Adipose tissue (tissue), 3 donors: ENCODE results near the gene HPN. TPM values are rescaled to one million over a fixed set of nuclear protein-coding genes. Genes with fewer than 3 reads are reported as not detected.
"Not testable (repeated sequence)": the region's sequence is repeated elsewhere in the genome, so short reads cannot be mapped to it uniquely, and the experiment has no call there.

Source experiments
- H3K27ac ChIP-seq: one replicate; pipeline ENCODE4 v1.5.1; 2013; ENCODE audit warnings: low read depth, low read length
- WGBS, 3 donors: extraction: QIAGEN DNeasy Blood & Tissue Kit; methylation state at CpG; one replicate each; pipeline ENCODE4 v1.1.7; 2013; 5-methylcytosine and 5-hydroxymethylcytosine counted together
- polyA plus RNA-seq, 3 donors: library from polyadenylated mRNA; stranded (reverse); fragments of 200-250 nt; gene quantifications; one replicate each; pipeline ENCODE4 v1.2.3, GENCODE V29; 2013
- donor health status: healthy with polysubstance abuse.
- donor health status: Bipolar disorder and iron deficiency.
- donor health status: healthy.

The HPN gene
- polyA plus RNA-seq, 3 donors, result 1.5 to 141 (median 5.4) TPM

- 93 to 94% (median 93%) methylated on average over 5 of the region's 5 CpGs for whole genome bisulfite sequencing, 3 donors
- no peak overlapping the region for H3K27ac ChIP-seq
Measured at GRCh38 chr19:35006999-35007365, 34.5 kb upstream of the HPN start.

GRCh38 chr19:35007427-35007826, 34.1 kb upstream of the HPN start:
- H3K27ac ChIP-seq, result not testable (repeated sequence)
- 96 to 98% (median 98%) methylated on average over 8 of the region's 8 CpGs for WGBS, 3 donors

GRCh38 chr19:35008891-35009341, 32.6 kb upstream of the HPN start:
- no peak overlapping the region for H3K27ac ChIP-seq
- WGBS, 3 donors, result 72 to 90% (median 73%) methylated on average over 12 of the region's 12 CpGs

- 87 to 92% (median 92%) methylated on average over 36 of the region's 36 CpGs for WGBS, 3 donors
Measured at GRCh38 chr19:35009424-35010415, 31.8 kb upstream of the HPN start.

GRCh38 chr19:35011091-35011689, 30.3 kb upstream of the HPN start:
- 54 to 84% (median 65%) methylated on average over 13 of the region's 13 CpGs for WGBS, 3 donors
- H3K27ac ChIP-seq, result no peak overlapping the region

More at GRCh38 chr19:35009424-35010415, 31.8 kb upstream of the HPN start:
- no peak overlapping the region for H3K27ac ChIP-seq

GRCh38 chr19:35011737-35012682, 29.5 kb upstream of the HPN start:
- no peak overlapping the region for H3K27ac ChIP-seq
- WGBS, 3 donors, result 78 to 81% (median 80%) methylated on average over 18 of the region's 18 CpGs

GRCh38 chr19:35013041-35013819, 28.3 kb upstream of the HPN start:
- no peak overlapping the region for H3K27ac ChIP-seq
- 51 to 57% (median 55%) methylated on average over 32 of the region's 32 CpGs for WGBS, 3 donors

GRCh38 chr19:35013820-35014754, 27.4 kb upstream of the HPN start:
- WGBS, 3 donors, result 70 to 90% (median 76%) methylated on average over 22 to 23 of the region's 23 CpGs
- H3K27ac ChIP-seq, result no peak overlapping the region

GRCh38 chr19:35014774-35015173, 26.7 kb upstream of the HPN start:
- 91 to 92% (median 91%) methylated on average over 4 of the region's 4 CpGs for WGBS, 3 donors
- H3K27ac ChIP-seq, result not testable (repeated sequence)

- 75 to 84% (median 84%) methylated on average over 16 of the region's 16 CpGs for WGBS, 3 donors
- H3K27ac ChIP-seq, result no peak overlapping the region
Measured at GRCh38 chr19:35015270-35015953, 26.1 kb upstream of the HPN start.

GRCh38 chr19:35015954-35016351, 25.6 kb upstream of the HPN start:
- WGBS, 3 donors, result 90 to 96% (median 91%) methylated on average over 6 of the region's 6 CpGs
- H3K27ac ChIP-seq, result no peak overlapping the region

GRCh38 chr19:35017507-35017906, 24.0 kb upstream of the HPN start:
- H3K27ac ChIP-seq, result no peak overlapping the region
- 56 to 97% (median 68%) methylated on average over 3 of the region's 3 CpGs for WGBS, 3 donors

- 97 to 98% (median 97%) methylated on average over 4 of the region's 4 CpGs for WGBS, 3 donors
- no peak overlapping the region for H3K27ac ChIP-seq
Measured at GRCh38 chr19:35018379-35018778, 23.1 kb upstream of the HPN start.

- 94 to 96% (median 94%) methylated on average over 18 to 22 of the region's 22 CpGs for WGBS, 3 donors
- no peak overlapping the region for H3K27ac ChIP-seq
Measured at GRCh38 chr19:35019144-35019543, 22.4 kb upstream of the HPN start.

GRCh38 chr19:35021016-35021415, 20.5 kb upstream of the HPN start:
- WGBS, 3 donors, result 87 to 91% (median 91%) methylated on average over 10 of the region's 10 CpGs

GRCh38 chr19:35021596-35021995, 19.9 kb upstream of the HPN start:
- no peak overlapping the region for H3K27ac ChIP-seq
- 94 to 97% (median 97%) methylated on average over 23 to 25 of the region's 25 CpGs for WGBS, 3 donors

More at GRCh38 chr19:35021016-35021415, 20.5 kb upstream of the HPN start:
- H3K27ac ChIP-seq, result no peak overlapping the region
